SK-N-SH treated with all-trans-retinoic acid at 6 μM for 48 hours (cell line): ENCODE results near the gene EPN3.

Experiments used
- BACH2 ChIP-seq: fragments of 250-450 bp; sonication (Bioruptor Pico); IDR thresholded peaks from 2 replicates; pipeline ENCODE4 v1.9.0; 2021; ENCODE audit warnings: mild to moderate bottlenecking, borderline replicate concordance
- RARB ChIP-seq: fragments of 250-450 bp; sonication (Bioruptor Pico); IDR thresholded peaks from 2 replicates; pipeline ENCODE4 v1.8.0; 2021; ENCODE audit warnings: mild to moderate bottlenecking, moderate library complexity
- TCF4 ChIP-seq: fragments of 250-450 bp; sonication (Bioruptor Pico); IDR thresholded peaks from 2 replicates; pipeline ENCODE4 v1.8.0; 2021; ENCODE audit warnings: mild to moderate bottlenecking, moderate library complexity, borderline replicate concordance
- ZFP3 ChIP-seq: fragments of 250-450 bp; sonication (Bioruptor Pico); IDR thresholded peaks from 2 replicates; pipeline ENCODE4 v1.5.0; 2020; ENCODE audit warnings: mild to moderate bottlenecking, moderate library complexity
- ZFP30 ChIP-seq: fragments of 450-650 bp; formaldehyde crosslinking; IDR thresholded peaks from 2 replicates; pipeline ENCODE4 v1.5.0; 2022; ENCODE audit warnings: mild to moderate bottlenecking, moderate library complexity
- ZNF70 ChIP-seq: fragments of 450-650 bp; formaldehyde crosslinking; IDR thresholded peaks from 2 replicates; pipeline ENCODE4 v1.5.0; 2020; ENCODE audit warnings: mild to moderate bottlenecking, moderate library complexity
- TF ChIP-seq, protein P1 (sequence below): fragments of 250-450 bp; sonication (Bioruptor Pico); IDR thresholded peaks from 2 replicates; pipeline ENCODE4 v1.5.1; 2021; ENCODE audit warnings: mild to moderate bottlenecking, moderate library complexity
- TF ChIP-seq, protein P2 (sequence below): fragments of 250-450 bp; sonication (Bioruptor Pico); IDR thresholded peaks from 2 replicates; pipeline ENCODE4 v1.5.1; 2020; ENCODE audit warnings: low read depth, mild to moderate bottlenecking, moderate library complexity

GRCh38 chr17:50560185-50560824 lies 27.8 kb downstream of the EPN3 start, which contains the start of gene CACNA1G:
- TF ChIP-seq, protein P1, sequence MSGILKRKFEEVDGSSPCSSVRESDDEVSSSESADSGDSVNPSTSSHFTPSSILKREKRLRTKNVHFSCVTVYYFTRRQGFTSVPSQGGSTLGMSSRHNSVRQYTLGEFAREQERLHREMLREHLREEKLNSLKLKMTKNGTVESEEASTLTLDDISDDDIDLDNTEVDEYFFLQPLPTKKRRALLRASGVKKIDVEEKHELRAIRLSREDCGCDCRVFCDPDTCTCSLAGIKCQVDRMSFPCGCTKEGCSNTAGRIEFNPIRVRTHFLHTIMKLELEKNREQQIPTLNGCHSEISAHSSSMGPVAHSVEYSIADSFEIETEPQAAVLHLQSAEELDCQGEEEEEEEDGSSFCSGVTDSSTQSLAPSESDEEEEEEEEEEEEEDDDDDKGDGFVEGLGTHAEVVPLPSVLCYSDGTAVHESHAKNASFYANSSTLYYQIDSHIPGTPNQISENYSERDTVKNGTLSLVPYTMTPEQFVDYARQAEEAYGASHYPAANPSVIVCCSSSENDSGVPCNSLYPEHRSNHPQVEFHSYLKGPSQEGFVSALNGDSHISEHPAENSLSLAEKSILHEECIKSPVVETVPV (CRISPR knock-in tag): no peak
- TF ChIP-seq ZNF70 (CRISPR knock-in tag): no peak
- TF ChIP-seq, protein P2, sequence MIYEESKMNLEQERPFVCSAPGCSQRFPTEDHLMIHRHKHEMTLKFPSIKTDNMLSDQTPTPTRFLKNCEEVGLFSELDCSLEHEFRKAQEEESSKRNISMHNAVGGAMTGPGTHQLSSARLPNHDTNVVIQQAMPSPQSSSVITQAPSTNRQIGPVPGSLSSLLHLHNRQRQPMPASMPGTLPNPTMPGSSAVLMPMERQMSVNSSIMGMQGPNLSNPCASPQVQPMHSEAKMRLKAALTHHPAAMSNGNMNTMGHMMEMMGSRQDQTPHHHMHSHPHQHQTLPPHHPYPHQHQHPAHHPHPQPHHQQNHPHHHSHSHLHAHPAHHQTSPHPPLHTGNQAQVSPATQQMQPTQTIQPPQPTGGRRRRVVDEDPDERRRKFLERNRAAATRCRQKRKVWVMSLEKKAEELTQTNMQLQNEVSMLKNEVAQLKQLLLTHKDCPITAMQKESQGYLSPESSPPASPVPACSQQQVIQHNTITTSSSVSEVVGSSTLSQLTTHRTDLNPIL (CRISPR knock-in tag): no peak
- TF ChIP-seq RARB (CRISPR knock-in tag): no peak
- no peak for TF ChIP-seq ZFP30
- no peak for TF ChIP-seq TCF4 (CRISPR knock-in tag)
- TF ChIP-seq BACH2 (CRISPR knock-in tag): no peak
- TF ChIP-seq ZFP3 (CRISPR knock-in tag): no peak
